Esophagus muscularis mucosa (tissue), 4 donors: ENCODE data around the gene RHPN2.

Source experiments
- CTCF ChIP-seq, 3 experiments: fragments of 200-600 bp in 2 of 3; fragments of 450-650 bp in 1 of 3; sonication (generic) in 2 of 3; IDR thresholded peaks; one replicate each; pipeline ENCODE4 v1.5.1; 2017 to 2019; ENCODE audit warnings: antibody characterized with exemption in 3 of 3, mild to moderate bottlenecking in 2 of 3, moderate library complexity in 1 of 3
- EP300 ChIP-seq: sonication (generic); formaldehyde crosslinking; IDR thresholded peaks from one replicate; pipeline ENCODE4 v1.6.1; 2017; ENCODE audit warnings: antibody characterized with exemption
- POLR2A ChIP-seq: fragments of 450-650 bp; IDR thresholded peaks from one replicate; pipeline ENCODE4 v1.6.1; 2017; ENCODE audit warnings: antibody characterized with exemption, moderate library complexity, mild to moderate bottlenecking, low read depth
- POLR2AphosphoS5 ChIP-seq, 2 donors: sonication (generic); formaldehyde crosslinking; IDR thresholded peaks; one replicate each; pipeline ENCODE4 v1.6.1; 2017; ENCODE audit warnings: antibody characterized with exemption in 2 of 2

GRCh38 chr19:32969549-32969948, 95.1 kb downstream of the RHPN2 start:
- no peak for TF ChIP-seq CTCF (IDR thresholded peaks at IDR 0.05)
- no peak for TF ChIP-seq POLR2A
- TF ChIP-seq POLR2AphosphoS5 (IDR thresholded peaks at IDR 0.05): no peak
- TF ChIP-seq EP300: no peak
